IPS-15b (cell line): ENCODE data around the gene TTC36.

ENCODE experiments used
- H3K27me3 ChIP-seq: one replicate; pipeline ENCODE4 v1.6.1; 2013; ENCODE audit warnings: low read length; ENCODE audit not compliant: control insufficient read depth, insufficient read depth
- H3K36me3 ChIP-seq: one replicate; pipeline ENCODE4 v1.6.1; 2013; ENCODE audit warnings: low read length; ENCODE audit not compliant: control insufficient read depth, insufficient read depth
- H3K4me1 ChIP-seq: one replicate; pipeline ENCODE4 v1.6.1; 2013; ENCODE audit warnings: mild to moderate bottlenecking, low read length; ENCODE audit not compliant: control insufficient read depth, insufficient read depth
- H3K4me3 ChIP-seq: one replicate; pipeline ENCODE4 v1.5.1; 2013; ENCODE audit warnings: low read depth, low read length
- H3K9ac ChIP-seq: one replicate; pipeline ENCODE4 v1.6.1; 2013; ENCODE audit warnings: low read depth, mild to moderate bottlenecking, low read length
- H3K9me3 ChIP-seq: one replicate; pipeline ENCODE4 v1.6.1; 2013; ENCODE audit warnings: mild to moderate bottlenecking, low read length; ENCODE audit not compliant: control insufficient read depth, insufficient read depth

Gene TTC36

DNA sequence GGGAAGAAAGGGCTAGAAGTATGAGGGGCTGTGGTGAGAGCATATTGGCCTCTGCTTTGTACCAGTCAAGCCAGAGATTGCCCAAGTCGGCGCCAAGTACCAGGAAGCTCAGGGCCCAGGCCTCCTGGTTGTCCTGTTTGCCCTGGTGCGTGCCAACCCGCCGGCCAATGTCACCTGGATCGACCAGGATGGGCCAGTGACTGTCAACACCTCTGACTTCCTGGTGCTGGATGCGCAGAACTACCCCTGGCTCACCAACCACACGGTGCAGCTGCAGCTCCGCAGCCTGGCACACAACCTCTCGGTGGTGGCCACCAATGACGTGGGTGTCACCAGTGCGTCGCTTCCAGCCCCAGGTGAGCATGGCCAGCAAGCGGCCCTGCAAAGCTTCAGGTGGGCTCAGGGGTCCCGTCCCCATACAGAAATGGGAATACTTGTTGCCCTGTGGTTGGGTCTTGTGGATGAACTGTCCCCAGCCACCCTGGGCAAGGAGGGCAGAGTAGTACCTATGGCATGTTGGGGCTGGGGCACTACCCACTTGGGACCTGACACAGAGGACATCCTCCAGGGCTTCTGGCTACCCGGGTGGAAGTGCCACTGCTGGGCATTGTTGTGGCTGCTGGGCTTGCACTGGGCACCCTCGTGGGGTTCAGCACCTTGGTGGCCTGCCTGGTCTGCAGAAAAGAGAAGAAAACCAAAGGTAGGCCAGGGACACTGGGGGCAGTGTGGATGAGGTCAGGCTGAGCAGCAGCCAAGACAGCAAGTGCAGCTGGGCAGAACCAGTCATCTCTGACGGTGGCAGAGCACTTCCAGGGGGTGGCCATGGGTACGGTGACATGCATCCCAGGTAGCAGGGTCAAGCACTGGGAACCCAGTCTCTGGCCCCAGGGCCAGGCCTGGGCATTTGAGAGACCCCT is 5.8 kb downstream of the TTC36 start:
- H3K27me3 ChIP-seq: no peaks in the 10 kb centered on the region
- peaks cover 13% of the 10 kb centered on the region for H3K4me1 ChIP-seq
- no peak overlapping the region for H3K9ac ChIP-seq
- no peak overlapping the region for H3K4me3 ChIP-seq
- H3K9me3 ChIP-seq: no peaks in the 10 kb centered on the region
- H3K36me3 ChIP-seq: peaks cover 6% of the 10 kb centered on the region

DNA sequence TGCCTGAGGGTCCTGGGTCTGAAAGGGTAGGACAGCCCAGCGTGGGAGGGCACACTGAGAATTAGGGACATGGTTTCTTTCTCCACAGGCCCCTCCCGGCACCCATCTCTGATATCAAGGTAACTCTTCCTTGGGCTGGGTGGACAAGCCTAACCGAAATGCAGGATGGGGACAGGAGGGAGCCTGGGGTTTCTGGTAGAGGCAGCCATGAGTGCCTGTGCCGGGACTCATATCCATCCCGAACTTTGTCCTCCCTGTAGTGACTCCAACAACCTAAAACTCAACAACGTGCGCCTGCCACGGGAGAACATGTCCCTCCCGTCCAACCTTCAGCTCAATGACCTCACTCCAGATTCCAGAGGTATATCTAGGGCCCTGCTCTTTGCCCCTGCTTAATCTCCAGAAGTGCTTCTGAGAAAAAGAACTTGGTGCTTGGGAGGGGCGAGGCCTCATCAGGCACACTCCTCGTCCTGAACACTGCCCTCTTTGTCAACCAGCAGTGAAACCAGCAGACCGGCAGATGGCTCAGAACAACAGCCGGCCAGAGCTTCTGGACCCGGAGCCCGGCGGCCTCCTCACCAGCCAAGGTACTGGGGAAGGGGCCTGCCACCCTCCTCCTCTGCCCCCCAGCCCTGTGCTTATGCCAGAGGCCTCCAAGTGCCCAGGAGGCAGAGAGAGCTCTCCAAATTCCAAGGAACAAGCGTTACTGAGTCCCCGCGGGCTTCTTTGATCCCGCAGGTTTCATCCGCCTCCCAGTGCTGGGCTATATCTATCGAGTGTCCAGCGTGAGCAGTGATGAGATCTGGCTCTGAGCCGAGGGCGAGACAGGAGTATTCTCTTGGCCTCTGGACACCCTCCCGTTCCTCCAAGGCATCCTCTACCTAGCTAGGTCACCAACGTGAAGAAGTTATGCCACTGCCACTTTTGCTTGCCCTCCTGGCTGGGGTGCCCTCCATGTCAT is 6.8 kb downstream of the TTC36 start:
- no peaks in the 10 kb centered on the region for H3K9me3 ChIP-seq
- no peaks in the 10 kb centered on the region for H3K27me3 ChIP-seq
- peaks cover 6% of the 10 kb centered on the region for H3K36me3 ChIP-seq
- H3K4me1 ChIP-seq: peaks cover 13% of the 10 kb centered on the region
- no peak overlapping the region for H3K9ac ChIP-seq
- H3K4me3 ChIP-seq: no peak overlapping the region

DNA sequence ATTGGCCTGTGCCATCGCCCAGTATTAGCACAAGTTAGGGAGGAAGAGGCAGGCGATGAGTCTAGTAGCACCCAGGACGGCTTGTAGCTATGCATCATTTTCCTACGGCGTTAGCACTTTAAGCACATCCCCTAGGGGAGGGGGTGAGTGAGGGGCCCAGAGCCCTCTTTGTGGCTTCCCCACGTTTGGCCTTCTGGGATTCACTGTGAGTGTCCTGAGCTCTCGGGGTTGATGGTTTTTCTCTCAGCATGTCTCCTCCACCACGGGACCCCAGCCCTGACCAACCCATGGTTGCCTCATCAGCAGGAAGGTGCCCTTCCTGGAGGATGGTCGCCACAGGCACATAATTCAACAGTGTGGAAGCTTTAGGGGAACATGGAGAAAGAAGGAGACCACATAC is 8.0 kb downstream of the TTC36 start:
- H3K4me3 ChIP-seq: no peak overlapping the region
- peaks cover 6% of the 10 kb centered on the region for H3K36me3 ChIP-seq
- peaks cover 3% of the 10 kb centered on the region for H3K4me1 ChIP-seq

DNA sequence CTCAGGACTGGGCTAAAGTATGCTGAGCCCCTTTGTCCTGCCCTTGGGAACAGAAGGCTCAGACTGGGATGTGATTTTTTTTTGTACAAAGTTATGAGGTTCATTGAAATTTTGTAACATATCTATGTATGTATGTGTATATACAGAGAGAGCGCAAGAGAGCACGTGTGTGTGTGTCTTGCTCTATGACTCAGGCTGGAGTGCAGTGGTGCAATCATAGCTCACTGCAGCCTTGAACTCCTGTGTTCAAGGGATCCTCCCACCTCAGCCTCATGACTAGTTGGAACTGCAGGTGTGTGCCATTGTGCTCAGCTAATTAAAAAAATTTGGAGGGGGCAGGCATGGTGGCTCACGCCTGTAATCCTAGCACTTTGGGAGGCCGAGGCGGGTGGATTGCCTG is 9.5 kb downstream of the TTC36 start:
- Histone ChIP-seq H3K9me3 (no peaks in the 10 kb centered on the region), H3K4me1 (peaks cover 2% of the 10 kb centered on the region), H3K9ac (no peak overlapping the region), H3K27me3 (no peaks in the 10 kb centered on the region), H3K36me3 (peaks cover 6% of the 10 kb centered on the region), H3K4me3 (no peak overlapping the region)

More for the DNA sequence above, 8.0 kb downstream of the TTC36 start:
- Histone ChIP-seq H3K9ac (no peak overlapping the region), H3K9me3 (no peaks in the 10 kb centered on the region), H3K27me3 (no peaks in the 10 kb centered on the region)

DNA sequence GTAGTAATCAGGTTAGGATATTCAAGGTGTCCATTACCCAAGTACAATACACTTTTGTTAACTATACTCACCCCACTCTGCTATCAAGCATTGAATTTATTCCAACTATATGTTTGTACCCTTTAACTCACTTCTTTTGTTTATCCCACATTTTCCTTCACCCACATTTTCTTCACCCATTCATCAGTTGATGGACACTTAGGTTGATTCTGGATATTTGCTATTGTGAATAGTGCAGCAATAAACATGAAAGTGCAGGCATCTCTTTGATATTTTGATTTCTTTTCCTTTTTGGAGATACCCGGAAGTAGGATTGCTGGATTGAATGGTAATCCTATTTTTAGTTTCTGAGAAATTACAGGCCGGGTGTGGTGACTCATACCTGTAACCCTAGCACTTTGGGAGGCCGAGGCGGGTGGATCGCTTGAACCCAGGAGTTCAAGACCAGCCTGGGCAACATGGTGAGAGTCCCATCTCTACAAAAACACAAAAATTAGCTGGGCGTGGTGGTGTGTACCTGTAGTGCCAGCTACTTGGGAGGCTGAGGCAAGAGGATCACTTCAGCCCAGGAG is 10.2 kb downstream of the TTC36 start:
- Histone ChIP-seq H3K27me3 (no peaks in the 10 kb centered on the region), H3K9ac (no peak overlapping the region), H3K9me3 (no peaks in the 10 kb centered on the region), H3K4me1 (no peaks in the 10 kb centered on the region), H3K36me3 (peaks cover 6% of the 10 kb centered on the region), H3K4me3 (no peak overlapping the region)

DNA sequence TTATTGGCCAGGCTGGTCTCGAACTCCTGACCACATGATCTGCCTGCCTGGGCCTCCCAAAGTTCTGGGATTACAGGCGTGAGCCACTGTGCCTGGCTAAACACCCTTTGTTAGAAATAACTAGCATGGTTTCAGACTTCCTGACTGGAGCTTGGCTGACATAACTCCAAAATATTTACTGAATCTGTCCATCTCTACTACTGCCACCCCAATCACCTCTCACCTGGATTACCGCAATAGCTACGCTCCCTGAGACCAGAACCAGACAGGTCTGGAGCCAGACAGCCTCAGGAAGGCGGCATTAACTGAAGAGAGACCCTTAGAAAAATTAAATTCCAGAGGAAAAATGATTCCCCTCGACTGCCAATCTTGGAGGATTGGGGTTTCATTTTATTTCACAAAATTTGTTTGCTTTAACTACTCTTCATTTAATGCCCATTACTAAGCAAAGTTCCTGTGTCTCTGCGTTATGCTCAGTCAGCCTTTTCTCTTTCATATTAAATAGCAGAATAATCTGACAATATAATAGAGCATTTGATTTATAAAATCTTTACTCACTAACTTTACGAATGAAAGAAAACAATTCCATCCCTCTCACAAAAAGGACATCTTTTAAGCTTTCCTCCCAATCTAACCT is 16.9 kb downstream of the TTC36 start:
- Histone ChIP-seq H3K27me3 (no peaks in the 10 kb centered on the region), H3K4me1 (no peaks in the 10 kb centered on the region), H3K36me3 (peaks cover 2% of the 10 kb centered on the region), H3K9me3 (no peaks in the 10 kb centered on the region), H3K9ac (no peak overlapping the region), H3K4me3 (no peak overlapping the region)

DNA sequence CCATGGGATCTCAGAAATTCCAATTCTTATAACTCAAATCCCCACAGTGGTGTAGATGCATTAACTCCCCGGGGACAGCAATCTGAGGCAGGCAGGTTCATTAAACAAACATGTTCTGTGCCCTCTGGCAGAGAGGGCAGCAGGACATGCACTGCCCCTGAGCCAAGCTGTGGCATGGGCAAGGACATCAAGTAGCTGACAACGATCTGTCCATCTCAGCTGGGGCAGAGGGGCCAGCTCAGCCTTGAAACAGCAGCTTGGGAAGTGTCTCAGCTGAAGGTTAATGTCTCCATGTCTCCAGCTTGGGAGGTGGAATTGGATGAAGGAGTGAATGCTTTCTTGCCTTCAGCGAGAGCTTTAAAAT is 17.4 kb downstream of the TTC36 start:
- H3K9me3 ChIP-seq: no peaks in the 10 kb centered on the region
- no peak overlapping the region for H3K9ac ChIP-seq
- H3K36me3 ChIP-seq: peaks cover 2% of the 10 kb centered on the region
- H3K4me3 ChIP-seq: no peak overlapping the region
- no peaks in the 10 kb centered on the region for H3K27me3 ChIP-seq
- H3K4me1 ChIP-seq: no peaks in the 10 kb centered on the region

DNA sequence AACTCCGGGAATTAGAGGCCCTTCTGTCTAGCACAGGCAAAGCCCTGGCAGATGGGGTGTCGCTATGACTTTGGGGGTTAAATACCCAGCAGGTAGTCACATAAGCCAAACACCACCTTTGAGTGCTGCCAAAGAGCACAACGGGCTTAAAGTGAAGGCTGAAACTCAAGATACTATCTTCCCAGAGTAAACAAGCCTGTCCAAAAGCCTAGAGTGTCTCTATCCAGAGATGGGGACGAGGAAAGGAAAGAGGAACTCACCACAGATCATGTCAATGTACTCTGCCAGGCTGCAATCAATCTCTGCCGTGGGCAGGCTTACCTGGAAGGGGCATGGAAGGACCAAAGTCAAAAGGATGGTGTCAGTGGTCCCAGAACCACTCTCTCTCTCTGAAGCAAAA is 18.3 kb downstream of the TTC36 start:
- Histone ChIP-seq H3K9ac (no peak overlapping the region), H3K9me3 (no peaks in the 10 kb centered on the region), H3K27me3 (no peaks in the 10 kb centered on the region), H3K4me1 (no peaks in the 10 kb centered on the region), H3K4me3 (no peak overlapping the region), H3K36me3 (peaks cover 2% of the 10 kb centered on the region)

DNA sequence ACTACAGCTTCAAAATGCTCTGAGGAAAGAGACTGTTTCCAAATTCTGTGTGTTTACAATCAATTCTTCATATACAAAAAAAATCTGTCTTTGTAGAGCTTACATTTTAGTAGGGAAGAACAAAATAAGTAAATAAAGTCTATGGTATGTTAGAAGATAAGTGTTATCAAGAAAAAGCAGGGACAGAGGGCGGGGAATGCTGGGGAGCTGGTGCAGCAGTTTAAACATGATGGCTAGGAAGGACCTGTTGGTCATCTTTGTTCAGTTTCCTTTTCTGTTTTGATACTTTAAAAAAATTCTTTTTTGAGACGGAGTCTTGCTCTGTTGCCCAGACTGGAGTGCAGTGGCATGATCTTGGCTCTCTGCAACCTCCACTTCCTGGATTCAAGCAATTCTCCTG is 19.9 kb downstream of the TTC36 start:
- Histone ChIP-seq H3K36me3 (peaks cover 7% of the 10 kb centered on the region), H3K27me3 (no peaks in the 10 kb centered on the region), H3K9me3 (no peaks in the 10 kb centered on the region), H3K4me3 (no peak overlapping the region), H3K4me1 (no peaks in the 10 kb centered on the region), H3K9ac (no peak overlapping the region)

DNA sequence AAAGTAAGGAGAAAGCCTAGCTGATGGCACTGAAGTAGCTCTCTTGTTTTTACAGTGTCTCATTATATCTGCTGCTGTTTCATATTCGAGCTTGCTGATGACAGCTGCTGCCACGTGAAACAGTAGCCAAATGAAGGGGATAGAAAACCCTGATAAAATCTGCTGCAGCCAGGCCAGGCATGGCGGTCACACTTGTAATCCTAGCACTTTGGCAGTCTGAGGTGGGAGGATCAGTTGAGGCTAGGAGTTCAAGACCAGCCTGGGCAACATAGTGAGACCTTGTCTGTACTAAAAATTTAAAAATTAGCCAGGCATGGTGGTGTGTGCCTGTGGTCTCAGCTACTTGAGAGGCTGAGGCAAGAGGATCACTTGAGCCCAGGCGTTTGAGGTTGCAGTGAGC is 25.1 kb downstream of the TTC36 start:
- Histone ChIP-seq H3K9ac (no peak overlapping the region), H3K9me3 (no peaks in the 10 kb centered on the region), H3K4me1 (no peaks in the 10 kb centered on the region), H3K4me3 (no peak overlapping the region), H3K36me3 (peaks cover 6% of the 10 kb centered on the region), H3K27me3 (no peaks in the 10 kb centered on the region)

DNA sequence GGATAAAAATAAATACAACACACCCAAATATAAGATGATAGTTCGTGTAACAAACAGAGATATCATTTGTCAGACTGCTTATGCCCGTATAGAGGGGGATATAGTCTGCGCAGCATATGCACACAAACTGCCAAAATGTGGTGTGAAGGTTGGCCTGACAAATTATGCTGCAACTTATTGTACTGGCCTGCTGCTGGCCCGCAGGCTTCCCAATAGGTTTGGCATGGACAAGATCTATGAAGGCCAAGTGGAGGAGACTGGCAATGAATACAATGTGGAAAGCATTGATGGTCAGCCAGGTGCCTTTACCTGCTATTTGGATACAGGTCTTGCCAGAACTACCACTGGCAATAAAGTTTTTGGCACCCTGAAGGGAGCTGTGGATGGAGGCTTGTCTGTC is 33.5 kb downstream of the TTC36 start:
- Histone ChIP-seq H3K4me3 (no peak overlapping the region), H3K9ac (no peak overlapping the region), H3K4me1 (no peaks in the 10 kb centered on the region), H3K9me3 (no peaks in the 10 kb centered on the region), H3K36me3 (no peaks in the 10 kb centered on the region), H3K27me3 (no peaks in the 10 kb centered on the region)
